BLaER1 (cell line): ENCODE measurements around the gene VPS8.

Experiments used
- H3K27ac ChIP-seq: shearing (Covaris generic); formaldehyde crosslinking; 2 replicates; pipeline ENCODE4 v1.8.1; 2022
- H3K27me3 ChIP-seq: shearing (Covaris generic); formaldehyde crosslinking; 2 replicates; pipeline ENCODE4 v1.8.1; 2022
- H3K36me3 ChIP-seq: shearing (Covaris generic); formaldehyde crosslinking; 2 replicates; pipeline ENCODE4 v1.8.1; 2022
- H3K4me1 ChIP-seq: shearing (Covaris generic); formaldehyde crosslinking; 2 replicates; pipeline ENCODE4 v1.8.1; 2022
- H3K4me2 ChIP-seq: shearing (Covaris generic); formaldehyde crosslinking; 2 replicates; pipeline ENCODE4 v1.8.1; 2022
- H3K4me3 ChIP-seq: shearing (Covaris generic); formaldehyde crosslinking; 2 replicates; pipeline ENCODE4 v1.8.1; 2022
- H3K9ac ChIP-seq: shearing (Covaris generic); formaldehyde crosslinking; 2 replicates; pipeline ENCODE4 v1.8.1; 2022
- H3K9me3 ChIP-seq: shearing (Covaris generic); formaldehyde crosslinking; 2 replicates; pipeline ENCODE4 v1.8.1; 2022
- H4K20me1 ChIP-seq: shearing (Covaris generic); formaldehyde crosslinking; 2 replicates; pipeline ENCODE4 v1.8.1; 2022
- Cebpa-rat ChIP-seq: shearing (Covaris generic); IDR thresholded peaks from 2 replicates; pipeline ENCODE4 v1.8.1; 2022

The VPS8 gene

GRCh38 chr3:184796954-184797353 lies 15.0 kb upstream of the VPS8 start:
- H3K4me2 ChIP-seq = no peak overlapping the region

DNA sequence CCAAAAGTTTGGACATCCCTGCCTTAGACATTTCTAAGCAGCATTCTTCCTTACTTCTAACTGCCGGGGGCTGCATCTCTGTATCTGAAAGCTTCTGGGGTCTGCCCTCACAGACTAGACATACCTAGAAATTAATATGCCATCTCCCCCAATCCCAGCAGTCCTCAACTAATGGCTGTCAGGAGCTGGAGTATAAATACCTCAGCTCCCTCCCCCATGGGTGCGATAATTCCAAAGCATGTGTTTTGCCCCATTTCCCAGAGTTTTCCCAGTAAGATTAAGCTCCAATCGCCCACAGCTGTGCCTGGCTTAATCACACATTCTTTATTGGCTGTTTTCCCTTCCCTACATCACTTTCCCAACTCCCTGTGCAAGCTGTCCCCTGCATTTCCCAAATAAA lies 13.8 kb upstream of the VPS8 start:
- Histone ChIP-seq H3K27me3 (no peaks in the 10 kb centered on the region), H3K36me3 (no peaks in the 10 kb centered on the region), H3K4me1 (peaks cover 27% of the 10 kb centered on the region), H3K4me2 (no peak overlapping the region), H3K4me3 (no peak overlapping the region), H3K9me3 (no peaks in the 10 kb centered on the region), H4K20me1 (no peaks in the 10 kb centered on the region), H3K27ac (no peak overlapping the region), H3K9ac (no peak overlapping the region)
- no peak for TF ChIP-seq Cebpa-rat

More at GRCh38 chr3:184796954-184797353, 15.0 kb upstream of the VPS8 start:
- Histone ChIP-seq H3K9me3 (no peaks in the 10 kb centered on the region), H3K27ac (no peak overlapping the region), H3K36me3 (no peaks in the 10 kb centered on the region), H3K4me1 (peaks cover 22% of the 10 kb centered on the region), H3K9ac (no peak overlapping the region), H4K20me1 (no peaks in the 10 kb centered on the region), H3K4me3 (no peak overlapping the region), H3K27me3 (no peaks in the 10 kb centered on the region)
- no peak for TF ChIP-seq Cebpa-rat

GRCh38 chr3:184800349-184800930 lies 11.5 kb upstream of the VPS8 start:
- Histone ChIP-seq H3K27ac (no peak overlapping the region), H3K4me3 (no peak overlapping the region), H3K27me3 (no peaks in the 10 kb centered on the region), H4K20me1 (no peaks in the 10 kb centered on the region), H3K9me3 (no peaks in the 10 kb centered on the region), H3K4me2 (no peak overlapping the region), H3K9ac (no peak overlapping the region), H3K36me3 (no peaks in the 10 kb centered on the region), H3K4me1 (peaks cover 29% of the 10 kb centered on the region)
- no peak for TF ChIP-seq Cebpa-rat

GRCh38 chr3:184801241-184801785 lies 10.7 kb upstream of the VPS8 start:
- H3K4me2 ChIP-seq = no peak overlapping the region
- peaks cover 24% of the 10 kb centered on the region for H3K4me1 ChIP-seq
- no peaks in the 10 kb centered on the region for H3K27me3 ChIP-seq
- no peak overlapping the region for H3K4me3 ChIP-seq
- H3K9ac ChIP-seq = no peak overlapping the region
- no peak overlapping the region for H3K27ac ChIP-seq
- TF ChIP-seq Cebpa-rat = no peak
- no peaks in the 10 kb centered on the region for H4K20me1 ChIP-seq
- no peaks in the 10 kb centered on the region for H3K9me3 ChIP-seq
- H3K36me3 ChIP-seq = no peaks in the 10 kb centered on the region

GRCh38 chr3:184802150-184802549 lies 9.8 kb upstream of the VPS8 start:
- Histone ChIP-seq H3K9ac (no peak overlapping the region), H4K20me1 (no peaks in the 10 kb centered on the region), H3K4me3 (no peak overlapping the region), H3K4me2 (no peak overlapping the region), H3K9me3 (no peaks in the 10 kb centered on the region), H3K27ac (no peak overlapping the region), H3K36me3 (no peaks in the 10 kb centered on the region), H3K27me3 (no peaks in the 10 kb centered on the region), H3K4me1 (peaks cover 19% of the 10 kb centered on the region)
- no peak for TF ChIP-seq Cebpa-rat

DNA sequence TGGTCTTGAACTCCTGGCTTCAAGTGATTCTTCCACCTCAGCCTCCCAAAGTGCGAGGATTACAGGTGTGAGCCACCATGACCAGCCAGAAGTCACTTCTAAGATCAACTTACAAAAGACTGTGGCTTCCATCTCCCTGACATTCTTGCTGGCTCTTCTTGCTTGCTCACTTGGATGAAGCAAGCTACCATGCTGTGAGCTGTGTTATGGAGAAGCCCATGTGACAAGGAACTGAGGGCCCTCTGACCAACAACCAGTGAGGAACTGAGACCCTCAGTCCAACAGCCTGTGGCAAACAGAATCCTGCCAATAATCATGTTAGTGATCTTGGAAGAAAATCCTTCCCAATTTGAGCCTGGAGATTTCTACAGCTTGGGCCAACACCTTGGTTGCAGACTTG lies 7.2 kb upstream of the VPS8 start:
- Histone ChIP-seq H3K9me3 (no peaks in the 10 kb centered on the region), H3K27me3 (no peaks in the 10 kb centered on the region), H3K4me2 (no peak overlapping the region), H3K27ac (no peak overlapping the region), H3K4me1 (peaks cover 19% of the 10 kb centered on the region), H3K4me3 (no peak overlapping the region), H4K20me1 (no peaks in the 10 kb centered on the region), H3K9ac (no peak overlapping the region), H3K36me3 (no peaks in the 10 kb centered on the region)
- no peak for TF ChIP-seq Cebpa-rat

- Histone ChIP-seq H3K9ac (no peak overlapping the region), H4K20me1 (no peaks in the 10 kb centered on the region), H3K27me3 (no peaks in the 10 kb centered on the region), H3K27ac (no peak overlapping the region), H3K4me2 (peak overlapping the region; percentile 2; the same call in 1 of the 2 replicates), H3K4me3 (no peak overlapping the region), H3K9me3 (no peaks in the 10 kb centered on the region), H3K4me1 (peaks cover 19% of the 10 kb centered on the region), H3K36me3 (no peaks in the 10 kb centered on the region)
- TF ChIP-seq Cebpa-rat = no peak
Observed at GRCh38 chr3:184805351-184806038, 6.5 kb upstream of the VPS8 start.

GRCh38 chr3:184806567-184807271 lies 5.2 kb upstream of the VPS8 start:
- TF ChIP-seq Cebpa-rat = no peak
- H3K4me2 ChIP-seq = no peak overlapping the region

DNA sequence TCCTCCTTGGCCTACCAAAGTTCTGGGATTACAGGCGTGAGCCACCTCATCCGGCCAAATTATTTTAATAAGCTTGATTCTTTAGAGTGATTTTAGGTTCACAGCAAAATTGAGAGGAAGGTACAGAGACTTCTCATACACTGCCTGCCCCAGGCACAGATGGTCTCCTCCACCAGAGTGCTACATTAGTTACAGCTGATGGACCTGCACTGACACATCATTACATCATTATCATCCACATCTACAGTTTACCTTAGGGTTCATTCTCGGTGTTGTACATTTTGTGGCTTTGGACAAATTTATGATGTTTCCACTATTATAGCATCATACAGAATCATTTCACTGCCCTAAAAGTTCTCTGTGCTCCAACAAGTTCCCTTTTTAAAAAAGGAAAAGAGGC lies 4.4 kb upstream of the VPS8 start:
- no peaks in the 10 kb centered on the region for H3K9me3 ChIP-seq
- peaks cover under 1% of the 10 kb centered on the region; the same call in 1 of the 2 replicates for H4K20me1 ChIP-seq
- no peak overlapping the region for H3K27ac ChIP-seq
- no peaks in the 10 kb centered on the region for H3K27me3 ChIP-seq
- no peak overlapping the region for H3K4me2 ChIP-seq
- no peaks in the 10 kb centered on the region for H3K36me3 ChIP-seq
- TF ChIP-seq Cebpa-rat = no peak
- peaks cover 30% of the 10 kb centered on the region for H3K4me1 ChIP-seq
- no peak overlapping the region for H3K4me3 ChIP-seq
- no peak overlapping the region for H3K9ac ChIP-seq

More at GRCh38 chr3:184806567-184807271, 5.2 kb upstream of the VPS8 start:
- peaks cover 28% of the 10 kb centered on the region for H3K4me1 ChIP-seq
- no peak overlapping the region for H3K9ac ChIP-seq
- H3K4me3 ChIP-seq = no peak overlapping the region
- H3K9me3 ChIP-seq = no peaks in the 10 kb centered on the region
- H3K27me3 ChIP-seq = no peaks in the 10 kb centered on the region
- H4K20me1 ChIP-seq = no peaks in the 10 kb centered on the region
- H3K36me3 ChIP-seq = no peaks in the 10 kb centered on the region
- no peak overlapping the region for H3K27ac ChIP-seq

- H3K4me3 ChIP-seq = no peak overlapping the region
- no peak overlapping the region for H3K9ac ChIP-seq
- H4K20me1 ChIP-seq = peaks cover 5% of the 10 kb centered on the region; the same call in 1 of the 2 replicates
- no peak overlapping the region for H3K27ac ChIP-seq
- no peak for TF ChIP-seq Cebpa-rat
- H3K4me1 ChIP-seq = peaks cover 30% of the 10 kb centered on the region
- H3K36me3 ChIP-seq = no peaks in the 10 kb centered on the region
- H3K27me3 ChIP-seq = no peaks in the 10 kb centered on the region
- no peaks in the 10 kb centered on the region for H3K9me3 ChIP-seq
- no peak overlapping the region for H3K4me2 ChIP-seq
Observed at GRCh38 chr3:184808021-184808420, 3.9 kb upstream of the VPS8 start.
